Effector memory CD4-positive, alpha-beta T cell (primary cell): ENCODE data around the gene NIPSNAP3A.

ENCODE experiments used
- DNase-seq, 3 donors: peaks; one replicate each; pipeline ENCODE4 v3.0.0-alpha.2; 2020
- H3K27ac ChIP-seq: 2 replicates; pipeline ENCODE4 v1.7.0; 2013; ENCODE audit warnings: mild to moderate bottlenecking, low read length, moderate library complexity; ENCODE audit not compliant: insufficient read depth, poor library complexity, severe bottlenecking
- H3K27me3 ChIP-seq: replicated peaks from 2 replicates; pipeline ENCODE4 v1.7.0; 2013; ENCODE audit warnings: mild to moderate bottlenecking, low read length; ENCODE audit not compliant: insufficient read depth, control insufficient read depth, poor library complexity, severe bottlenecking
- H3K36me3 ChIP-seq: 2 replicates; pipeline ENCODE4 v1.7.0; 2013; ENCODE audit warnings: mild to moderate bottlenecking, low read length, moderate library complexity; ENCODE audit not compliant: control insufficient read depth, insufficient read depth
- H3K4me1 ChIP-seq: 2 replicates; pipeline ENCODE4 v1.7.0; 2013; ENCODE audit warnings: low read length, mild to moderate bottlenecking; ENCODE audit not compliant: control insufficient read depth, insufficient read depth, poor library complexity, severe bottlenecking
- H3K4me3 ChIP-seq: 2 replicates; pipeline ENCODE4 v1.7.0; 2013; ENCODE audit warnings: low read length, low read depth, mild to moderate bottlenecking; ENCODE audit not compliant: insufficient read depth, poor library complexity, severe bottlenecking
- H3K9me3 ChIP-seq: 2 replicates; pipeline ENCODE4 v1.7.0; 2013; ENCODE audit warnings: mild to moderate bottlenecking, low read length, moderate library complexity; ENCODE audit not compliant: control insufficient read depth

NIPSNAP3A gene

GRCh38 chr9:104780796-104781395 lies 33.4 kb downstream of the NIPSNAP3A start:
- H3K4me1 ChIP-seq: no peaks in the 10 kb centered on the region
- DNase-seq: no peak
- H3K27me3 ChIP-seq: no peaks in the 10 kb centered on the region
- no peaks in the 10 kb centered on the region for H3K36me3 ChIP-seq
- H3K27ac ChIP-seq: no peak overlapping the region
- H3K9me3 ChIP-seq: no peaks in the 10 kb centered on the region
- H3K4me3 ChIP-seq: no peak overlapping the region

- H3K27me3 ChIP-seq: no peaks in the 10 kb centered on the region
- H3K9me3 ChIP-seq: no peaks in the 10 kb centered on the region
- H3K27ac ChIP-seq: no peak overlapping the region
- H3K4me3 ChIP-seq: no peak overlapping the region
- H3K36me3 ChIP-seq: peaks cover 3% of the 10 kb centered on the region
- no peaks in the 10 kb centered on the region for H3K4me1 ChIP-seq
- DNase-seq: no peak
These were observed 36.1 kb downstream of the NIPSNAP3A start for GRCh38 chr9:104783588-104783987.

- Histone ChIP-seq H3K4me1 (no peaks in the 10 kb centered on the region), H3K27me3 (no peaks in the 10 kb centered on the region), H3K4me3 (no peak overlapping the region), H3K27ac (no peak overlapping the region), H3K36me3 (peaks cover 3% of the 10 kb centered on the region), H3K9me3 (no peaks in the 10 kb centered on the region)
- DNase-seq: no peak
These were observed 36.6 kb downstream of the NIPSNAP3A start for GRCh38 chr9:104784098-104784497.

GRCh38 chr9:104786293-104786692 lies 38.8 kb downstream of the NIPSNAP3A start:
- H3K27ac ChIP-seq: no peak overlapping the region
- no peak for DNase-seq
- H3K4me3 ChIP-seq: no peak overlapping the region
- no peaks in the 10 kb centered on the region for H3K4me1 ChIP-seq
- H3K9me3 ChIP-seq: no peaks in the 10 kb centered on the region
- no peaks in the 10 kb centered on the region for H3K27me3 ChIP-seq
- peaks cover 3% of the 10 kb centered on the region for H3K36me3 ChIP-seq

GRCh38 chr9:104787306-104788015 lies 40.0 kb downstream of the NIPSNAP3A start:
- Histone ChIP-seq H3K4me1 (no peaks in the 10 kb centered on the region), H3K36me3 (peaks cover 3% of the 10 kb centered on the region), H3K27ac (no peak overlapping the region), H3K4me3 (no peak overlapping the region), H3K27me3 (no peaks in the 10 kb centered on the region), H3K9me3 (no peaks in the 10 kb centered on the region)
- DNase-seq: no peak

- Histone ChIP-seq H3K4me3 (no peak overlapping the region), H3K4me1 (no peaks in the 10 kb centered on the region), H3K9me3 (no peaks in the 10 kb centered on the region), H3K36me3 (peaks cover 11% of the 10 kb centered on the region), H3K27ac (no peak overlapping the region), H3K27me3 (no peaks in the 10 kb centered on the region)
- no peak for DNase-seq
These were observed 40.8 kb downstream of the NIPSNAP3A start for GRCh38 chr9:104788251-104788650.

GRCh38 chr9:104794070-104794469 lies 46.6 kb downstream of the NIPSNAP3A start:
- DNase-seq: no peak
- peaks cover 13% of the 10 kb centered on the region for H3K36me3 ChIP-seq

GRCh38 chr9:104795082-104795481 lies 47.6 kb downstream of the NIPSNAP3A start:
- Histone ChIP-seq H3K9me3 (no peaks in the 10 kb centered on the region), H3K36me3 (peaks cover 15% of the 10 kb centered on the region), H3K27ac (no peak overlapping the region), H3K4me3 (no peak overlapping the region), H3K4me1 (no peaks in the 10 kb centered on the region), H3K27me3 (no peaks in the 10 kb centered on the region)
- no peak for DNase-seq

More at GRCh38 chr9:104794070-104794469, 46.6 kb downstream of the NIPSNAP3A start:
- Histone ChIP-seq H3K27me3 (no peaks in the 10 kb centered on the region), H3K4me3 (no peak overlapping the region), H3K27ac (no peak overlapping the region), H3K9me3 (no peaks in the 10 kb centered on the region), H3K4me1 (no peaks in the 10 kb centered on the region)

GRCh38 chr9:104795857-104796256 lies 48.4 kb downstream of the NIPSNAP3A start:
- no peaks in the 10 kb centered on the region for H3K27me3 ChIP-seq
- DNase-seq: no peak
- no peaks in the 10 kb centered on the region for H3K9me3 ChIP-seq
- no peak overlapping the region for H3K27ac ChIP-seq
- peaks cover 15% of the 10 kb centered on the region for H3K36me3 ChIP-seq
- H3K4me1 ChIP-seq: no peaks in the 10 kb centered on the region
- no peak overlapping the region for H3K4me3 ChIP-seq

GRCh38 chr9:104798209-104798995 lies 50.9 kb downstream of the NIPSNAP3A start:
- H3K27ac ChIP-seq: no peak overlapping the region
- H3K4me3 ChIP-seq: no peak overlapping the region
- no peaks in the 10 kb centered on the region for H3K4me1 ChIP-seq
- peaks cover 18% of the 10 kb centered on the region for H3K36me3 ChIP-seq
- H3K27me3 ChIP-seq: no peaks in the 10 kb centered on the region
- no peak for DNase-seq
- no peaks in the 10 kb centered on the region for H3K9me3 ChIP-seq
